ENCODE measurements around the gene GNAO1. TPM values are rescaled to one million over a fixed set of nuclear protein-coding genes. Genes with fewer than 3 reads are reported as not detected.

Gene GNAO1
- total RNA-seq, 6 experiments from 2014 or later, result 18.2 to 45.1 (median 21.5) TPM

DNA sequence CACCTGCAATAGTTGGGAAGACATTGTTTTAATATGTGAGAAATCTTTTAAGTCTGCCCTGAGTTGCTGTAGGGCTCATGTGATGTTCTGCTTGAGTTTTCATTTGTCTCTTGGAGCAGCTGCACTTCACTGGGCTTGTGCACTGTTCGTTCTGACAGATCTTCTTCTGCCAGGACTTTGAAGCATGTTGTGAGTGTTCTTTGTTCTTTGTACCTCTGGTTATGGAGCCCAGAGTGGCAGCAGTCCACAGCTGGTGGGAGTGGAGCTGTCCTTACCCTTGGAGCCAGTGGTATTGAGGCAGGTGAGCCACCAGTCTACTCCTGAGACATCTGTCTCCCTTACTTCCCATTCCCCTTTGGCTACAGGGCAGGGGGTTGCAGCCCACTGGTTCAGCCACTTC, 64.6 kb downstream of the GNAO1 start:
- DNase-seq (peak in 1 of 3 donors; percentile 63), ATAC-seq (peak; percentile 32 to 74 (median 70))
- intact Hi-C loops (cut with DNase I), result no loop called here
- no peaks in the 10 kb centered on the region for H3K36me3 ChIP-seq
- H3K4me3 ChIP-seq, result no peak overlapping the region
- TF ChIP-seq POLR2A (IDR thresholded peaks at IDR 0.05), result no peak
- TF ChIP-seq, protein P1, sequence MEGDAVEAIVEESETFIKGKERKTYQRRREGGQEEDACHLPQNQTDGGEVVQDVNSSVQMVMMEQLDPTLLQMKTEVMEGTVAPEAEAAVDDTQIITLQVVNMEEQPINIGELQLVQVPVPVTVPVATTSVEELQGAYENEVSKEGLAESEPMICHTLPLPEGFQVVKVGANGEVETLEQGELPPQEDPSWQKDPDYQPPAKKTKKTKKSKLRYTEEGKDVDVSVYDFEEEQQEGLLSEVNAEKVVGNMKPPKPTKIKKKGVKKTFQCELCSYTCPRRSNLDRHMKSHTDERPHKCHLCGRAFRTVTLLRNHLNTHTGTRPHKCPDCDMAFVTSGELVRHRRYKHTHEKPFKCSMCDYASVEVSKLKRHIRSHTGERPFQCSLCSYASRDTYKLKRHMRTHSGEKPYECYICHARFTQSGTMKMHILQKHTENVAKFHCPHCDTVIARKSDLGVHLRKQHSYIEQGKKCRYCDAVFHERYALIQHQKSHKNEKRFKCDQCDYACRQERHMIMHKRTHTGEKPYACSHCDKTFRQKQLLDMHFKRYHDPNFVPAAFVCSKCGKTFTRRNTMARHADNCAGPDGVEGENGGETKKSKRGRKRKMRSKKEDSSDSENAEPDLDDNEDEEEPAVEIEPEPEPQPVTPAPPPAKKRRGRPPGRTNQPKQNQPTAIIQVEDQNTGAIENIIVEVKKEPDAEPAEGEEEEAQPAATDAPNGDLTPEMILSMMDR (IDR thresholded peaks at IDR 0.05), result no peak
- no peaks in the 10 kb centered on the region for H3K9me3 ChIP-seq
- no peak overlapping the region for H3K27ac ChIP-seq
- H3K27me3 ChIP-seq, result no peaks in the 10 kb centered on the region
- 14% methylated on average over 1 of the region's 1 CpG for WGBS (ENCODE audit: insufficient coverage, low coverage, low lambda C conversion rate, missing lambda C conversion rate)
- peaks cover 2 to 53% (median 15%) of the 10 kb centered on the region in 4 donors for H3K4me1 ChIP-seq

DNA sequence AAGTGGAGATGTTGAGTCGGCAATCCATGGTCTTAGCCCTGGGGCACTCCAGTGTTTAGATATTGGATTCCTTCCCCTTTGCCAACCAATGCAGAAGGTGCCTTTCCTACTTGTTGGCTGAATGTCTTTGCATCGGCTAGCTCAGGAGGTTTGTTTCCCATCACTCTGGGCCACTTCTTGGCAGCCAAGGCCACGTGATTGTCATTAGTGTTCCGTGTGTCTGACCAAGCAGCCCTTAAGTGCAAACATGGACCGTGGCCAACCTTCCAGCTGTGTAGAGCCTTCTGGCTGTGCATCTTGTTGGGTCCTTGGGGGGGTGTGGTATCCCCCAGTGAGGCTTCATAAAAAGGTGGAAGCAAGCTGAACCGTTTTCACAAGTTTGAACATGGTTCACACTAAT, 66.0 kb downstream of the GNAO1 start:
- 71% methylated on average over 3 of the region's 6 CpGs for WGBS (ENCODE audit: insufficient coverage, low coverage, low lambda C conversion rate, missing lambda C conversion rate)
- DNase-seq, result no peak
- TF ChIP-seq, protein P1 (IDR thresholded peaks at IDR 0.05), result no peak
- no peak for TF ChIP-seq POLR2A (IDR thresholded peaks at IDR 0.05)
- no peaks in the 10 kb centered on the region for H3K36me3 ChIP-seq
- no peak overlapping the region for H3K27ac ChIP-seq
- no peak overlapping the region for H3K4me3 ChIP-seq
- no peaks in the 10 kb centered on the region for H3K27me3 ChIP-seq
- H3K4me1 ChIP-seq, result peaks cover 2 to 60% (median 15%) of the 10 kb centered on the region in 4 donors
- intact Hi-C loops (cut with DNase I), result no loop called here
- ATAC-seq, result no peak
- no peaks in the 10 kb centered on the region for H3K9me3 ChIP-seq

DNA sequence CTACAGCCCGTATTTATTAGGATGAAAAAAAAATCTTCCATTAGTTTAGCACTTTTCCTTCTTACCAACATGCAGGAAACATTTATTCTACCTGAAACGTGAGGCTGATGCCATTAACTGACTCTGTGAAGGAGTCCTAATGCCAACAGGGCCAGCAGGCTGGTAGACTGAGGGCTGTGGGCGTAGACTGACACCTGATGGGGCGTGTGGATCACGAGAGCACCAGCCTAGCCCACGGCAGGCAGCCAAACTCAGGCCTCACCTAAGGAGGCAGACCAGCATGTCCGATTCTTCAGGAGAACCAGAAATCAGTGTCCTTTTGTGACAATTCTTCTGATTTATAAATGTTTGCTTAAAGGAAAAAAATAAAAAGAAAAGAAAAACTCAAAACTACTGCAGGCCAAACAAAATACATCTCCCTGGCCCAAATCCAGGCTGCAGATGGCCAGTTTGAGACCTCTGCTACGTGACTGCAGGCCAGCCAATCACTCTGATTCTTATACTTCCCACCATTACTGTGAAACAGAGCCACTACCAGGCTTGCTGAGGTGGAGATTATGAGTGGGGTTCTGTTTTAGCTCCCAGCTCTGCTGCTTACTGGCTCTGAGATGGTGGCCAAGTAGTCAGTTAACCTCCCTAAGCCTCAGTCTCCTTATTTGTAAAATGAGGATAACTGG, 66.5 kb downstream of the GNAO1 start:
- DNase-seq, result no peak
- intact Hi-C loops (cut with DNase I), result no loop called here
- H3K27me3 ChIP-seq, result no peaks in the 10 kb centered on the region
- no peak overlapping the region for H3K27ac ChIP-seq
- H3K9me3 ChIP-seq, result no peaks in the 10 kb centered on the region
- TF ChIP-seq, protein P1 (IDR thresholded peaks at IDR 0.05), result no peak
- no peak for TF ChIP-seq POLR2A (IDR thresholded peaks at IDR 0.05)
- ATAC-seq, result no peak
- H3K4me1 ChIP-seq, result peaks cover 2 to 62% (median 14%) of the 10 kb centered on the region in 4 donors
- 73% methylated on average over 3 of the region's 8 CpGs for WGBS (ENCODE audit: insufficient coverage, low coverage, low lambda C conversion rate, missing lambda C conversion rate)
- H3K4me3 ChIP-seq, result no peak overlapping the region
- H3K36me3 ChIP-seq, result no peaks in the 10 kb centered on the region

DNA sequence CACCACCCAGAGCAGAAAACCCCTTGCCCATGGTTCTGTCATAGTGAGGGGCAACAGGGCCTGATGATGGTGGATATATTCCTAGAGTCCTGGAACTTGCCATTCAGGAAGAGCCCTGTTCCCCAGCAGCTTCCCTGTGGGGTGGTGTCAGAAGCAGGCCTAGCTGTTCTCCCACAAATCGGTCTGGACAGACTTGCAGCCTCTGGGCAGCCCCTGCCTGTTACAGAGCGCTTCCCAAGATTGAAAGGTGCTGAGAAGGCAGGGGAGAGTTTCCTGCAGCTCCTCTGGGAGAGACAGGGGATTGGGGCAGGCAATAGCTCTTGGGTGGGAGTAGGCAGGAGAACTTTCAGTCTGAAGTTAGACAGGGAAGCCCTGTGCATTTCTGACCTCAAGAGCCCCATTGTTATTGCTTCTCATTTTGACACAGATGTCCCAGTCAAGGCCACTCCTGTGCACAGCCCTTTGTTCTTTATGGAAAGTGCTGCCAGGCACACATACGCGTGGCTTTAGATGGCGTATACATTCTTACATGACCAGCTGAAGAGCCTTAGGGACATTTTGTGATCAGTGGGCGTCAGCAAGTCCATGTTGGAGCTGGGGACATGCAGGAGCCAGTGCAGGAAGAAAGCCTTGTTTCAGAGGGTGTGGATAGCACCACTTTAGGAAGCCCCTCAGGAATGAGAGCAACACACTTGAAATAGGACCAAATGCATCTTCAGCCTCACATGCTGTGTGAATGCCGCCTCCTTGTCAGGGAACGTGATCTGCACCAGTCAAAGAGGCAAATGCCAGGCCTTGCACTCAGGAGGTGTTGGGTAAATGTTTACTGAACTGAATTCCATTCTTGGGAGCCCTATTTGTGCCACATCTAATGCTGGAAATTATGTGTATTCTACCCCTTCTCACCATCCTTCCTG, 67.5 kb downstream of the GNAO1 start:
- intact Hi-C loops (cut with DNase I), result no loop called here
- 17% methylated on average over 2 of the region's 8 CpGs for WGBS (ENCODE audit: insufficient coverage, low coverage, low lambda C conversion rate, missing lambda C conversion rate)
- DNase-seq, result no peak
- ATAC-seq, result peak in 1 of 4 donors; percentile 16
- no peak overlapping the region for H3K4me3 ChIP-seq
- H3K27ac ChIP-seq, result no peak overlapping the region
- peaks cover 0 to 62% (median 15%) of the 10 kb centered on the region in 4 donors for H3K4me1 ChIP-seq
- H3K27me3 ChIP-seq, result no peaks in the 10 kb centered on the region
- H3K36me3 ChIP-seq, result no peaks in the 10 kb centered on the region
- TF ChIP-seq, protein P1 (IDR thresholded peaks at IDR 0.05), result no peak
- no peak for TF ChIP-seq POLR2A (IDR thresholded peaks at IDR 0.05)
- H3K9me3 ChIP-seq, result no peaks in the 10 kb centered on the region
